HG03280 (cell line): ENCODE results near the gene RAB3IL1.
"Not testable (repeated sequence)": the region's sequence is repeated elsewhere in the genome, so short reads cannot be mapped to it uniquely, and the experiment has no call there.

Source experiments
- ATAC-seq: cut with Tn5 transposase; IDR thresholded peaks from one replicate; pipeline ENCODE4 v1.9.1; 2021; ENCODE audit warnings: mild to moderate bottlenecking, moderate library complexity; ENCODE audit not compliant: unreplicated experiment

Gene RAB3IL1

DNA sequence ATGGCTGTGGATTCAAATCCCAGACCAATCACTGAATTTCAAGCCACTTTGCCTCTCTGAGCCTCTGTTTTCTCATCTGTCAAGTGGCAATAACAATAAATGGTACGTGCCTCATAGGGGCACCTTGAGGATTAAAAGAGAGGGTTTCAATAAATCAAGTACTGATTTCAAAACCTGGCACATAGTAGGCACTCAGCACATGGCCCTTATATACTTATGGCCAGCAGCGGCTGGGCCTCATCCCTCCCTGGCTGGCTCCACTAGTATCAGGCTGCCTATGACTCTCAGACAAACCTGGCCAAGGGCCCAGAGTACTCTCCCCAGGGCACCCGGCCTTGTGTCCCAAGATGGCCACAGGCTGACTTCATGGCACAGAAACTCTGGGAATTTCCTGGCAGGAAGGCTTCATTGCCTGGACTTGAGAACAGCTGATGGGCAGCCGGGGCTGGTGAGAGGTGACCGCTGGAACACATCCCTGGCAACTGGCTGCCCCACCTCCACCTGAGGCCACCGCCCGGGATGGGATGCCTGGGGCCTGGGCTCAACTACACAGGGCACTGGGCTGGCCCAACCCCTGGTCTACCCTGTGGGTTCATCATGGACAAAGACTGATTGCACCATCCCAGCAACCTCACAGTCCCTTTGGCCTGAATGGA, 29.4 kb downstream of the RAB3IL1 start:
- ATAC-seq: no peak

DNA sequence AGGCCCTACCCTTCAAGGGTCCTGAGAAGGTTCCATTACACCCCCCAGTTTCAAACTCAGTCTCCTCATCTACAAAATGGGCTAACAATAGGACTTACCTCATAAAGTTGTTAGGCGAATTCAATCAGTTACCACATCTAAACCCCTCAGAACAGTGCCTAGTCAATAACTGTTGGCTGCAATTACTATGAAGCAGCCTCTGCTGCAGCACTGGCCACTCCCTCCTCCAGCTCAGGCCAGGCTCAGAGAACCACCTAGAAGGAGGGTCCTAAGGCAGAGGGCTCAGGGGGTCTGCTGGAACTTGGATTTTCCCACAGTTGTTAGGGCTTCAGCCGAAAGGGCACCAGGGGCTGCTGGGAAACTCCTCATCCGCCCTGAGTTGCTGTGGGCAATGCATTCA, 30.7 kb downstream of the RAB3IL1 start:
- ATAC-seq: no peak

DNA sequence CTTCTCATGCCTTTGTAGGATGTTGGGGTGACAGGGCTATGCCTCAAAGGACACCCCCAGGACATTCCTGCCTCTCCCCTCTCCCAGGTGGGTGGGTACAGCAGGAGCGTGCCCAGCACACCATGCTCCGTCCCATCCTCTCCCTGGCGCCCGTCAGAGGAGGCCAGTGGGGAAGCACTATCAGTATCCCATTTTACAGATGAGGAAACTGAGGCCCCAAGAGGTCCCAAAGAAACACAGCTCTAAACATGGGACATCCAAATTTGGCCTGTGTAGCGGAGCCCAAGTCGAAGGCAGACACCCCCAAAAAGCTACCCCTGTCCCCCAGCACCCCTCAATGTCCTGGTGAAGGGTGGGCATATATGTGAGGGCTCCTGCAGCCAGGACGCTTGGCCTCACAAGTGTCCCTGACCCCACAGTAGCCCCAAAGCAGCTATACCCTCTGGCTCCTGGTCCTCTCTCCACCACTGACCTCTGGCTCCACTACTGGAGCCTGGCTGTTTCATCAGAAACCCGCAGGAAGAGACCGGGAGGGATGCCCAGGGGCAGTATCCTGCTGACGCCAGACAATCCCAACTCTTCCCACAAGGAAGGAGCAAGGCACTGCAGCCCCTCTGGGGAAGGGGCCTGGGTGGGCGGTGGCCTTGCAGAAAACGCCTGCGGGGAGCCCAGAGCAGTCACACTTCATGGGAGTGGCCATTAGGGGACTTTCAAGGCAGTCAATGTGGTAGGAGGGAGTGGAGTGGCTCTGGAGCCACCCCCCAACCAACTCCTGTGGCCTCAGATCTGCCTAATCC, 31.4 kb downstream of the RAB3IL1 start:
- ATAC-seq: no peak

DNA sequence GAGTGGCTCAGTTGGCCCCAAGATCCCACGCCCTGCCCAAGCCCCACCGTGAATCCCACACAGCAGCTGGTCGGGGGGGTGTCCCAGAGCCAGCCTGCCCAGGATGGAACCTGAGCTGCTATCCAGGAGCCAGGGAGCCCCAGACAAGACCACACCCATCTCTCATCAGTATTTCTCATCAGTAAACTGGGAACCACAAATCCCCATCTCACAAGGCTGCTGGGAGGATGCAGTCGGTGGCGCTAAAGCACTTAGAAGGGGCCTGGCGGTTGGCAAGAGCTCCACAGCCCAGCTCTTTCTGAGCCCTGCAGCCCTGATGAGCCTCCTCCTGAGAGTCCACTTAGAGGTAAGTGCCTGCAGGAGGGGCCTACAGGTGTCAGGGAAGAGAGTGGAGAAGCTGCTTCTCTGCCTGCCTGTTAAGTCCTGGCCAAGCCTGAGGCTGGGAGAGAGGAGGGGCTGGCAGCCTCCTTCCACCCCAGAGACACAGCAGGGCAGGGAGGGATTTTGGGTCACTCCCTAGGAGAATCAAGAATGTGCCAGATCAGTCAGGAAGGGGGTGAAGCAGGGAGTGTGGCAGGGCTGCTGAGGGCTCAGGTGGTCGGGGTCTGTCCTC, 32.1 kb downstream of the RAB3IL1 start:
- no peak for ATAC-seq

DNA sequence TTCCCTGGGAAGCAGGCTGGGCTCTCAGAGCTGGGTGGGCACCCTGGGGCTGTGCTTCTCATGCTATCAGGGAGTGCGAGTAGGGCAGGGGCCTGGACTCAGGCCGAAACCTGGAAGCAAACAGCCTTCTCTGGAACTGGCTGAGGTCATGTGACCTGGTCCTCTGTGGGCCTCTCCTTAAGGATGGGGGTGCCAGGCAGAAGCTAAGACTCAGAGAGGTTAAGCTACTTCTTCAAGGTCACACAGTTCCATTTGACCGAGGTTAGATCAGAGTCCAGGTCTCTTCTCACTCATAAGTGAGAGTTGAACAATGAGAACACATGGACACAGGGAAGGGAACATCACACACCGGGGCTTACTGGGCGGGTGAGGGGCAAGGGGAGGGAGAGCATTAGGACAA, 33.4 kb downstream of the RAB3IL1 start:
- no peak for ATAC-seq

DNA sequence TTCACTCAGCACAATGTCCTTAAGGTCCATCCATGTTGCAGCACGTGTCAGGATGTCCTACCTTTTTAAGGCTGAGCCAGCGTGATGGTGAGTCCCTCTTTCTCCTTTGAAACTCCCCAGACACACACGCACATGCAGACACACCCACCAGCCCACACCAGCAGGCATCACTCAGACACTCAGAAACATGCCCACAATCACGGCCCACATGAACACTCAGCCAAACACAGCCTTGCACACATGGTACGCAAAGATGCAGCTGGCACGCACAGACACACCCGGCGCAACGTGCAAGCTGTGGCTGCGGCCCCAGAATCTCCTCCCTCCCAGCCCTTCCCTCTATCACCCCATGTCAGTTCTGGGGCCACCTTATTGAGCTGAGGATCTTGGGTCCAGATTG, 34.0 kb downstream of the RAB3IL1 start:
- no peak for ATAC-seq

DNA sequence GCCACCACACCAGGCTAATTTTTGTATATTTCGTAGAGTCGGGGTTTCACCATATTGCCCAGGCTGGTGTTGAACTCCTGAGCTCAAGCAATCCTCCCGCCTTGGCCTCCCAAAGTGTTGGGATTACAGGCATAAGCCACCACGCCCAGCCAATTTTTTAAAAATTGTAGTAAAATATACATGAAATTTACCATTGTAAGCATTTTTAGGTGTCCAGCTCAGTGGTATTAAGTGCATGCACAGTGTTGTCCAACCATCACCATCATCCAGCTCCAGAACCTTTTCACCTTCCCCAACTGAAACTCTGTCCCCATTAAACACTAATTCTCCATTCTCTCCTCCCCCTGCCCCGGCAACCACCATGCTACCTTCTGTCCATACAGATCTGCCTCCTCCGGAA, 34.5 kb downstream of the RAB3IL1 start:
- no peak for ATAC-seq

DNA sequence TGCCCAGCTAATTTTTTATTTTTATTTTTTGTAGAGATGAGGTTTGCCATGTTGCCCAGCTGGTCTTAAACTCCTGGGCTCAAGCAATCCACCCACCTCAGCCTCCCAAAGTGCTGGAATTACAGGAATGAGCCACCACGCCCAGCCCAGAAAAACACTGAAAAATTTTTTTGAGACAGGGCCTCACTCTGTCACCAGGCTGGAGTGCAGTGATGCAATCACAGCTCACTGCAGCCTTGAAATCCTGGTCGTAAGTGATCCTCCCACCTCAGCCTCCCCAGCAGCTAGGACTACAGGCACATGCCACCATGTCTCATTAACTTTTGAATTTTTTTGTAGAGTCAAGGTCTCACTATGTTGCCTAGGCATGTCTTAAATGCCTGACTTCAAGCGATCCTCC, 35.1 kb downstream of the RAB3IL1 start:
- not testable (repeated sequence) for ATAC-seq

DNA sequence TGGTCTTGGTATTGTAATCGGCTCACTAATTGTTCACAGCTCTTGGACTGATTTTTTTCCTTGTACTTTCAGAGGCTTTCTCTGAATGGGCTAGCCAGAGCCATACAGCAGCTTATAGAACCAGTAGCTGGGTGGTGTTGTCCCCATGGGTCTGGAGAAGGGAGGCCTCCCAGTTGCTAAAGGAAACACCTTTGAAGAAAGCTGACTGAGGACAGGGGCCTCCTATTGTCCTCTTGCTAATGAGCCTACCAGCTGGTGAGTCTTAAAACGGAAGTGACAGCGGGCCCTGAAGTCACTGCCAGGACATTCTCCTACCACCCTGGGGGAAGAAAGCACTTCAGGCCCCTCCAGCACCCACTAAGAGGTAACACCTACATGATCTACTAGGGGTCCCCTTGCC, 36.0 kb downstream of the RAB3IL1 start:
- no peak for ATAC-seq

DNA sequence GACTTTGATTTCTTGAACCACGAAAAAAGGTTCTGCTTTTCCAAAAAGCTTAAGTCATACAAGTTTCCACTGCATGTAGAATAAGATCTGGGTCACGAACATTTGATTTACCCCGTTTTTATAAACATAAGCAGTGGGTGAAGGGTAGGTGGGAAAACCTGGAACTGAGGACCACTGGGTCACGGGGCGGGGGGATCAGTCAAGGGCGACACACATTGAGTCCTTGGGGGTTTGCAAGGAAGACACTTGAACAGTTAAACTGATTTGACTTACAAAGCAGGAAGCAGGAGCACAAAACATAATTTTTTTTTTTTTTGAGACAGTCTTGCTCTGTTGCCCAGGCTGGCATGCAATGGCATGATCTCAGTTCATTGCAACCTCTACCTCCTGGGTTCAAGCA, 36.9 kb downstream of the RAB3IL1 start:
- ATAC-seq: no peak

DNA sequence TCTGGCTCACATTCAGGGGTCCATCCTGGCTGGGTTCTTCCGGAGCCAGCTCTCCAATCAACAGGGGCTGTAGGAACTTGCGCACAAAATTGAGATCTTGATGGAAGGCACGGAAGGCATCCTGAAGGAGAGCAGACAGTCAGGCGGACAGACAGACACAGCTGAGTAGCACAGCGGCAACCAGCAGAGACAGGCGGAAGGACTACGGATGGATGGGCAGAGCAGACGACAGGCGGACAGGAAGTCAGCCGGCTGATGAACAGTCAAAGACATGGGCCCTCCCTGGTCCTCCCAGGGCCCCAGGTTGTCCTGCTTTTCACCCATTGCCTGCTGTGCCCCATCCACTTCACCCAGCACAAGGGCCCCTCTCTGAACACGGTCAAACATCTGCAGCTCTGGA, 37.3 kb downstream of the RAB3IL1 start:
- ATAC-seq: no peak

DNA sequence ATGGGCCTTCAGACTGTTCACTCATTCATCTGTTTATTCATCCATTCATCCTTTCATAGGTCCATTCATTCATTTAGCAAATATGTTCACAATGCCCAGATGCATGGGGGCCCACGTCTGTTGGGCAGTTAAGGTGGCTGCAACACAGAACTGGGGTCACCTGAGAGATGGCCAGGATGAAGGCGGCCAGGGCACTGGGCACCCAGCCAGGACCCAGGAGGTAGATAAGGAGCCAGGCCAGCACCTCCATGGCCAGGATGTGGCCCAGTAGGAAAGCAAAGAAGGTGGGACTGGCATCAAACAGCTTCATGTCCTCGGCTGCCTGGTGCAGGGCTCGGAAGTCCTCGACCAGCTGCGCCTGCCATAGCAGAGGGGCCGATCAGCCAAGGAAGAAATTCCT, 38.2 kb downstream of the RAB3IL1 start:
- ATAC-seq: no peak

DNA sequence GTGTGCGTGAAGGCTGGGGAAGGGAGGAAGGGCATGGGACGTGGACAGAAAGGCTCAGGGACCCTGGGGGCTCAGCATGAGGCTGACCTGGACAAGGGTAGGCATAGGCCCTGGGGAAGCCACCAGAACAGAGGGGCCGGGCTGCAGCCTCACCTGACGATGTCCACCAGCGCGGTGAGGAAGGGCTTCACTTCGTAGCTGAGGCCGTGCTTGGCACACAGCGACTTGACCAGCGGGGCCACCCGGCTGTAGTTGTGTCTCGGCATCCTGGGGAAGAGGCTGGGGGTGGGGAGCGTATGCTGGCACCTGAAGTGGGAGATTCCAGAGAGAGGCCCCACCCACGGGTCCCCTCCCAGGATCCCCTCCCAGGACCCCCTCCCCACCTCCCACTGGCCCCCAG, 41.7 kb downstream of the RAB3IL1 start:
- ATAC-seq: no peak

DNA sequence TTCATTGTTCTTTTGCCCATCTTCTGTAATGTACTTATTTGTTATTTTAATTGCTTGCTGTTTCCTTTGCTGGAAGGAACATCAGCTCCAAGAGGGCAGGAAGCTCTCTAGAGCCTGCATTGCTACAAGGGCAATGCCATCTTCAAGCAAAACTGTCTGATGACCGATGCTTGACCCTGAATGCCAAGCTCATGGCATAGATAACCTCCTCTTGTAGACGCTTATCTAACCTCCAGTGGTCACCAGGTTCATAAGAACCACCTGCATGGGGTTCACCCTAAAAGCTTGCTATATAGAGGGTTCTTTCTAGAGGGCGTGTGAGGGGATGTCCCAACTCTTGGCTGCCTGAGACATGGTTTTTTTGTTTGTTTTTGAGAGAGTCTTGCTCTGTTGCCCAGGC, 42.5 kb downstream of the RAB3IL1 start:
- ATAC-seq: no peak

DNA sequence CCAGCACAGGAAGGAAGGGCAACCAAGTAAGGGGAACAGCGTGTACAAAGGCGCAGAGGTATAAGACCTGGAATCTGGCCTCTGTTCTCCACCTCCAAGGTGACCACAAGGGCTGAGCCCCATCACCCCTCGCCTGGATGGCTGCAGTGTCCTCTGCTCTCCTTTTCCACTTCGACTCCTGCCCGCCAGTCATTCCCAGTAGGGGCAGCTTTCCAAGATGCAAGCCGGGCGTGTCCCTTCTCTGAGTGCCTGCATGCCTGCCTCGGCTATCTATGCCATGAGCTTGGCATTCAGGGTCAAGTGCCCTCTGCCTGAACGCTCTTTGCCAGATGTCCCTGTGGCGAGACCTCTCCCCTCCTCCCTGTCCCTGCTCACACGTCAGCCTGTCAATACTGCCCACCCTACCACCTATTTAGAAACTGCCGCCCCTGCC, 43.0 kb downstream of the RAB3IL1 start:
- no peak for ATAC-seq

DNA sequence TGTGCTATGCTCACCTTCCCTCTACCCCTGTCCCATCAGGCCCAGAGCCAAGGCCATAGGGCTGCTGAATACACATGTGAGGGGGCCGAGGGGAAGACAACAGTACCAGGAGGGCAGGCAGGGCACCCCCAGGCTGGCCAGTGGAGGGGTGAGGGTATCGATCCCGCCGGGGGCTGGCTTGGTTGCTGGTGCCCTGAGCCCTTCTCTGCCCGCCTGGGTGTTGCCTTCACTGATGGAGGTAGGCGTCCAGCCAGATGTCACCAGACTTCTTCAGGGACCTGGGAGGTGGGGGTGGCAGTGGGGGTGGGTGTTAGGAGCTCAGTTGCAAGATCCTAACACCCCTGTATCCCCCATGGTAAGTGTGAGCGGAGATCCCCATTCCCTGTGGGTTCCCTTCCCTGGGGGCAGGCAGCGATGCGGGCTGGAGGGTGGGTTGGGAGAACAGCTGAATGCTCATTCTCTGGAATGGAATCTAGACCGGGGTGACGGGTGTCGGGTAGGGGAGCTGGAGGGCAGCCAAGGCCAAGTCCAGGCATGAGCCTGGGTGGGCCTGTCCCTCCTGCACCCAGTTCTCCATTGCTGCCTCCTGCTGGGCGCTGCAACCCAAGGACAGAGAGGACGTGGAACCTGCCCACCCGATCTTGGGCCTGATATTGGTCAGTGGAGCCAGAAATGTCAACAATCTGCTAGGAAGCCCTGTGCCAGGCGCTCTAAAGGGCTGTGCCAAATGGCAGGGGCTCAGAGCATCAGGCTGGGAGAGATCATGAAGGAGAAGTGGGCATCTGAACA, 43.6 kb downstream of the RAB3IL1 start:
- no peak for ATAC-seq

DNA sequence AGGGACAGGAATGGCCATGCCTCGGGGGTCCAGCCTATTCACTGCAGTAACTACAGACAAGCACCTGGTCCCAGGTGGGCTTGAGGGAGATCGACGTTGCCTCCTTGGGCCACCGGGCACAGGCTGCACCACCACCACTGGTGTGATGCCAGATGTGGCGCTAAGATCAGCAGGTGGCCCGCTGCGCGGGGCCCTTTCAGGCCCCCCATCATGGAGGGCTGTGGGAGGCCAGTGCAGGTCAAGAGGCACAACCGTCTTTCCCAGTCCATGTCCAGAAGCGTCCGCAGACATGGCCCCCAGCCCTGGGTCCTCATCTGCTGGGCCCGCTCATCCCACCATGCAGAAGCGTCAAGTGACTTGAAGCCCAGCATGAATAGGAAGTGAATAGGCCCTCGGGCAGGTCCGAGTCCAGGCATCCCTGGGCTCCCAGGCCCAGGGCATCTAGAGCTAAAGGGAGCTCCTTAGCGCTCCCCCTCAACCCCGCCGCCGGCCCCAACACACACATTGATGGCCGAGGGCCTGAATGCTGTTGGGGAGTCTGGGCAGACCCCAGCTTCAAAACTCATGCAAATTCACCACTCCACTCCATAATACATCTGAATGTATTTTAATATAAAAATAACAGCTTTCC, 44.3 kb downstream of the RAB3IL1 start:
- ATAC-seq: no peak

DNA sequence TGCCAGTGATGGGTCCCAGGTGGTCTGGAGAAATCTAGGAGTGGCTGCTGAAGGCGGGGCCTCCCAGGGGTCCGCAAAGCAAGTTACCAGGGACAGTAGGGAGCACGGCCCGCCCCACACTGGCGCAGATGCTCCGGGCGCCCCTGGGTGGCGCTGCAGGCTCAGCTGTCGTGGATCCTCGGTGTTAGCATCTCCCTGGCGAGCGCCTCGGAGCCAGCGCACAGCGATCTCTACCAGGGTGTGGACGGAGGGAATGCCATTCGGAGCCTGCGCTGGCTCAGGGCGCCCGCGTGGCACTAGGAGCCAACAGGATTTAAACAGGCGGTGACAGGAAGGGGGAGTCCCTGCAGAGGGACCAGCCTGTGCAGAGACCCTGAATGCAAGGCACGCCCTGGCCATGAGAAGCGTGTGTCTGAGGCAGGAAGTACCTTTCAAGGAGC, 46.2 kb downstream of the RAB3IL1 start:
- ATAC-seq: peak; percentile 84

DNA sequence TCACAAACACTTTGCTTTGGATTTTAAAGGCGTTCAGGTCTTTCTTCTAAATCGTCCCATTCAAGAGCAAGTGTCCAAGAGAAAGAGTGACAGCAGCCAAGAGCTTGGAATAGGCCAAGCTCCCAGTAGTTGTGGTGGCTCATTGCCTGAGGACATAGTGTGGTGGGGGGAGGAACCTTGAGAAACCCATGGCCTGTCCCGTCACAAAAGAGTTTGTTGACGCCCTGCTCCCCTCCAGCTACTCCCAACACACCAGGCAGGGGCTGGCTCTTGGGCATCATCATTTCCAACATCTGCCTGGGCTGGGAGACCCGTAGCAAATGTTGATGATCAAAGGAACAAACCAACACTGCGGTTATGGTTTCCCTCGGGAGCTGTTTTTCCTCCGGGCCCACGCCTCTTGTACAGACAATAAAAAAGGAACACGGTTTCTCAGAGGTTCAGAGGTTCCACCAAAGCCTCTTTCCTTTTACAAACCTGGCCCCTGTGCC, 46.8 kb downstream of the RAB3IL1 start:
- no peak for ATAC-seq

DNA sequence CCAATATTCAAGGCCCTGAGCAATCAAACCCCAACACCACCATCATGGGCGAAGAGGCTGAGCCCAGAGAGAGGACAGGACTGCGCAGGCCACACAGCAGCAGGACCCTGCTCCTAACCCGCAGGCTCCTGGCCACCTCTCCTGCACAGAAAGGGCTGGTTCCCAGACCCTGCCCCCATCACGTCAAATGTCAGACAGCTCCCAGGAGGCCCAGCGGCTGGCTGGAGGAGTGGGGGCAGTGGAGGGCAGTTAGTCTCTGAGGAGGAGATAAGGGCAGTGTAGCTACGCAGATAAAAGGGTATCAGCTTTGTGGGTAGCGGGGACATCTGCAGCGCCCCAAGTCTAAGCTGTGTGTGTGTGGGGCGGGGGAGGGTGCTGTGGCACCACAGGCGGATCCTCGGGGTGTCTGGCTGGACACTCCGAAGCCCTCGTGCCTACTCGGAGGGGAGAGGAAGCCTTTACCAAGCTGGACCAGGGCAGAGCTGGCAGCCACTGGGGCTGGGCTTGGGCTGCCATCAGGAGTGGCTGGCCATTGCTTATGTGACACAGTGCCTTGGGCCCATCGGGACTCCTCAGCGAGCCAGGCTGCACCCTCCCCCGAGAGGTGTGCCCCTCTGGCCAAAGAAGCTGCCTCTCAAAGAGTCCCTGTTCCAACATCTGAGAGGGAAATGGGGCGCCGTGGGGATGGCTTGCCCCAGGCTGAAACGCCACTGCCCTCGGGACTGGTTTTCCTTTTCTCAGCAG, 47.5 kb downstream of the RAB3IL1 start:
- ATAC-seq: no peak
